ENCODE measurements around the gene ZNF578. TPM values are rescaled to one million over a fixed set of nuclear protein-coding genes. Genes with fewer than 3 reads are reported as not detected.

ZNF578 gene
- 2.4 TPM for total RNA-seq
- long read RNA-seq, partial matches to known transcripts: 0 of 4 reads
- long read RNA-seq, other reads (novel, unspliced or antisense): 4 of 4 reads

DNA sequence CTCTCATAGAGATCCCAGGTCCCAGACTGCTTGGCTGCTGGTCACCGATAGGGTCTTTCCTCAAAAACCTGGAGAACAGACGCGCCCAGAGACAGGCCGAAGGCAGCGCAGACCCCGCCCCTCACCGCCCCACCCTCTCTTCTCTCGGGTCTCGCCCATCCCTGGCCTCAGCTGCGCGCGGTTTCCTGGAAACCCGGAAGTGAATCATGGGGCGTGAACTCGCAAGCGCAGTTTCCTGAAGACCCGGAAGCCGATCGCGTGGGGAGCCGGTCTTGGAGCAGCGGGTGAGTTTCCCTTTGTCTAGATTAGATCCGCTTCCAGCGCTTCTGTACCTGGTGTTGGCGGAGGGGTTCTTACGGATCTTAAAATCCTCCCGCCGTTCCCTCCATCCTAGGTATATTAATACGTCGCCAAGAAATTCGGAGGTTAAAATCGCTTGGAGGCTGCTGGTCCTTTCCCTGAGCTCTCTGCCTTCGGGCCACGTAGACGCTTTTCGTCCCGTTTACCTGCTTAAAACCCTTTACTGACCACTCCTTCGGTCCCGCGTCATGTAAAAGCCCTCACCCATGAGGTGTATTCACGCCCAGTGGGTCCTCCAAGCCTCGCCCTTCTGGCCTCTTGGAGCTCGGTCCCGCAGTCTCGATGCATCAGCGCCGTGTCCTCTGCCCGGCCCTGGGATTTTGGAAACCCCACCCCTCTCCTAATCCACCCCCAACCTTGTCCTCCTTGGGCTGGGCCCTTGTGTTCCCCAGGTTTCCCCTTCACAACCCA is at the start of gene ZNF578:
ZNF578 (plus strand) TSS at position 230 of the 771 bp plus-strand sequence. CDS start 48,293 bp downstream, outside the sequence.
- intact Hi-C loops (cut with micrococcal nuclease): no loop called here
- peaks cover 92% of the 10 kb centered on the region for H3K9me3 ChIP-seq (replicated peaks)
- peak; percentile 84 for DNase-seq

DNA sequence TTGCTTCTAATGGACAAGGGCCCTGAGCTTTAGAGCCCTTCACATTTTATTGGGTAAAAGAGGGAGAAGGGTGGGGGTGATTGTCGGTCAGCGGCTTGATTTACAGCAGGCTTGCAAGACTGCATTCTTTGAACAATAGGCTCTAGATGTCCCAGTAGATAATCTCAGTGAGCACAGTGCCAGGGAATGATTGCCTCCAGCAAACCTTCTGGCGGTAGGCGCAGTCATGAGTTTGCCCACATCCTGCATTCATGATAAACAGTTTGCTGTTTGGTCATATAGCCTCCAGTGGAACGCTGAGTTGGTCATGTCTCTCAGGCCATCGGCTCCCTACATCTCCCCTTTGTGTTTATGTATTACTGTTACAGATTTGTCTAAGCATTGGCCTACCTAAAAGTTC is 43.1 kb upstream of the ZNF578 start:
- TF ChIP-seq, protein P1, sequence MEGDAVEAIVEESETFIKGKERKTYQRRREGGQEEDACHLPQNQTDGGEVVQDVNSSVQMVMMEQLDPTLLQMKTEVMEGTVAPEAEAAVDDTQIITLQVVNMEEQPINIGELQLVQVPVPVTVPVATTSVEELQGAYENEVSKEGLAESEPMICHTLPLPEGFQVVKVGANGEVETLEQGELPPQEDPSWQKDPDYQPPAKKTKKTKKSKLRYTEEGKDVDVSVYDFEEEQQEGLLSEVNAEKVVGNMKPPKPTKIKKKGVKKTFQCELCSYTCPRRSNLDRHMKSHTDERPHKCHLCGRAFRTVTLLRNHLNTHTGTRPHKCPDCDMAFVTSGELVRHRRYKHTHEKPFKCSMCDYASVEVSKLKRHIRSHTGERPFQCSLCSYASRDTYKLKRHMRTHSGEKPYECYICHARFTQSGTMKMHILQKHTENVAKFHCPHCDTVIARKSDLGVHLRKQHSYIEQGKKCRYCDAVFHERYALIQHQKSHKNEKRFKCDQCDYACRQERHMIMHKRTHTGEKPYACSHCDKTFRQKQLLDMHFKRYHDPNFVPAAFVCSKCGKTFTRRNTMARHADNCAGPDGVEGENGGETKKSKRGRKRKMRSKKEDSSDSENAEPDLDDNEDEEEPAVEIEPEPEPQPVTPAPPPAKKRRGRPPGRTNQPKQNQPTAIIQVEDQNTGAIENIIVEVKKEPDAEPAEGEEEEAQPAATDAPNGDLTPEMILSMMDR (IDR thresholded peaks at IDR 0.05; ENCODE audit: borderline replicate concordance): no peak
- intact Hi-C loops (cut with micrococcal nuclease): no loop called here
- H3K9me3 ChIP-seq (replicated peaks): peaks cover 100% of the 10 kb centered on the region
- no peak overlapping the region for H3K27ac ChIP-seq (replicated peaks)
- no peak for DNase-seq
- H3K27me3 ChIP-seq (ENCODE audit: low read depth): no peaks in the 10 kb centered on the region
- no peaks in the 10 kb centered on the region for H3K4me1 ChIP-seq
- H3K36me3 ChIP-seq: peaks cover 100% of the 10 kb centered on the region
- H3K4me3 ChIP-seq: no peak overlapping the region

More for the DNA sequence above, at the start of gene ZNF578:
- peaks cover 8% of the 10 kb centered on the region for H3K27me3 ChIP-seq (ENCODE audit: low read depth)
- peaks cover 40% of the 10 kb centered on the region for H3K36me3 ChIP-seq
- TF ChIP-seq, protein P1 (IDR thresholded peaks at IDR 0.05; ENCODE audit: borderline replicate concordance): peak; percentile 21
- peaks cover 17% of the 10 kb centered on the region for H3K4me1 ChIP-seq
- peak within 1 kb of the TSS; percentile 69 for H3K4me3 ChIP-seq
- H3K27ac ChIP-seq (replicated peaks): peak within 1 kb of the TSS; percentile 39

DNA sequence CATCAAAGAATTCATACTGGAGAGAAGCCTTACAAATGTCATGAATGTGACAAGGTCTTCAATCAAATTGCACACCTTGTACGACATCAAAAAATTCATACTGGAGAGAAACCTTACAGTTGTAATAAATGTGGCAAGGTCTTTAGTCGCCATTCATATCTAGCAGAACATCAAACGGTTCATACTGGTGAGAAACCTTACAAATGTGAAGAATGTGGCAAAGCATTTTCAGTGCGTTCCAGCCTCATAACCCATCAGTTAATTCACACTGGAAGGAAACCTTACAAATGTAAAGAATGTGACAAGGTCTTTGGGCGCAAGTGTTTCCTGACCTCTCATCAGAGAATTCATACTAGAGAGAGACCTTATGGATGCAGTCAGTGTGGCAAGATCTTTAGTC is 37.6 kb upstream of the ZNF578 start:
- Histone ChIP-seq H3K36me3 (peaks cover 56% of the 10 kb centered on the region), H3K9me3 (replicated peaks) (peaks cover 100% of the 10 kb centered on the region)
- TF ChIP-seq, protein P1 (IDR thresholded peaks at IDR 0.05; ENCODE audit: borderline replicate concordance): no peak

DNA sequence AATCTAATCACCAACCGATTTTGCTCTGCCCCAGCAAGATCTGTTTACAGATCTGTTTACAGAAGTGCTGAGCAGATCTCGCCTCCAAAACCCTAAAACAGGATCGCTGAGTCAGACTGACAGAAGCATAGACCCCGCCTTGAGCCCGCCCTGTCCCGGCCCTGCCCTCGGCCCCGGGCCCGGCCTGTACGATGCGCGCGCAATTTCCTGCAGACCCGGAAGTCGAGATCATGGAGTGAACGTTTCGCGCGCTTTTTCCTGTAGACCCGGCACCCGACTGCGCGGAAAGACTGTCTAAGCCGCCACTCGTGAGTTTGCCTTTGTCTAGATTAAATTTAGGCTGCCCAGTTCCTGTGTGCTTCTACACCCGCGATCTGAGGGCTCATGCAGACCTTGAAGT is 24.4 kb upstream of the ZNF578 start, which contains the start of gene ZNF534:
ZNF534 (plus strand) TSS at position 212 of the 400 bp plus-strand sequence. CDS start 2,327 bp downstream, outside the sequence.
- TF ChIP-seq, protein P1 (IDR thresholded peaks at IDR 0.05; ENCODE audit: borderline replicate concordance): no peak
- Histone ChIP-seq H3K36me3 (peaks cover 42% of the 10 kb centered on the region), H3K9me3 (replicated peaks) (peaks cover 93% of the 10 kb centered on the region), H3K27me3 (ENCODE audit: low read depth) (no peaks in the 10 kb centered on the region), H3K4me1 (no peaks in the 10 kb centered on the region), H3K4me3 (no peak within 1 kb of the TSS), H3K27ac (replicated peaks) (no peak within 1 kb of the TSS)
- no peak for DNase-seq
- intact Hi-C loops (cut with micrococcal nuclease): no loop called here

More for the DNA sequence above, 37.6 kb upstream of the ZNF578 start:
- no peak overlapping the region for H3K4me3 ChIP-seq
- H3K27ac ChIP-seq (replicated peaks): no peak overlapping the region
- DNase-seq: no peak
- no peaks in the 10 kb centered on the region for H3K4me1 ChIP-seq
- intact Hi-C loops (cut with micrococcal nuclease): no loop called here
- no peaks in the 10 kb centered on the region for H3K27me3 ChIP-seq (ENCODE audit: low read depth)

DNA sequence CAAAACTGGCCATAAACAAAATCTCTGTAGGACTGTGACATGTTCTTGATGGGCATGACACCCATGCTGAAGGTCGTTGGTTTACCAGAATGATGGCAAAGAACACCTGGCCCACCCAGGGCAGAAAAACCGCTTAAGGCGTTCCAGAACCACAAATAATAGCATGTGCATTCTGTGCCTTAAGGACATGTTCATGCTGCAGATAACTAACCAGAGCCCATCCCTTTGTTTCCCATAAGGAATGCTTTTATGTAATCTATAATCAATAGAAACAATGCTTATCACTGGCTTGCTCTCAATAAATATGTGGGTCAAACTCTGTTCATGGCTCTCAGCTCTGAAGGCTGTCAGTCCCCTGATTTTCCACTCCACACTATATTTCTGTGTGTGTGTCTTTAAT is 11.2 kb upstream of the ZNF578 start:
- intact Hi-C loops (cut with micrococcal nuclease): no loop called here
- TF ChIP-seq, protein P1 (IDR thresholded peaks at IDR 0.05; ENCODE audit: borderline replicate concordance): no peak
- Histone ChIP-seq H3K27me3 (ENCODE audit: low read depth) (no peaks in the 10 kb centered on the region), H3K4me3 (no peak overlapping the region), H3K9me3 (replicated peaks) (peaks cover 82% of the 10 kb centered on the region), H3K36me3 (peaks cover 15% of the 10 kb centered on the region), H3K4me1 (no peaks in the 10 kb centered on the region), H3K27ac (replicated peaks) (no peak overlapping the region)
- DNase-seq: no peak

Data from left ventricle myocardium inferior (tissue), 1 donor.